OCI-LY3 (cell line): Measurements from ENCODE around the gene TMEM242.

Experiments
- H2AFZ ChIP-seq: fragments of 200-600, 300-600 bp; shearing (Covaris generic); 2 replicates; pipeline ENCODE4 v1.6.0; 2014; ENCODE audit warnings: antibody characterized with exemption, low read depth, low read length
- H3K27ac ChIP-seq: fragments of 200-600, 300-600 bp; sonication (generic); 2 replicates; pipeline ENCODE4 v1.5.1; 2014; ENCODE audit warnings: mild to moderate bottlenecking, low read length, moderate library complexity, mixed read lengths
- H3K27me3 ChIP-seq: fragments of 200-600, 300-600 bp; sonication (generic); 2 replicates; pipeline ENCODE4 v1.6.1; 2014; ENCODE audit warnings: low read depth, low read length, mixed read lengths
- H3K36me3 ChIP-seq: fragments of 200-600, 300-600 bp; sonication (generic); replicated peaks from 2 replicates; pipeline ENCODE3; 2014; ENCODE audit warnings: low read depth, low read length, mixed read lengths
- H3K4me1 ChIP-seq: fragments of 300-600, 200-600 bp; sonication (generic); 2 replicates; pipeline ENCODE4 v1.6.1; 2014; ENCODE audit warnings: low read length, mixed read lengths
- H3K4me2 ChIP-seq: fragments of 200-600, 300-600 bp; sonication (generic); 2 replicates; pipeline ENCODE4 v1.6.1; 2014; ENCODE audit warnings: low read length, mixed read lengths
- H3K4me3 ChIP-seq: fragments of 300-600, 200-600 bp; sonication (generic); 2 replicates; pipeline ENCODE4 v1.5.1; 2014; ENCODE audit warnings: antibody characterized with exemption, mild to moderate bottlenecking, low read length, moderate library complexity
- H3K79me2 ChIP-seq: fragments of 300-600, 200-600 bp; shearing (Covaris generic); 2 replicates; pipeline ENCODE4 v1.6.1; 2014; ENCODE audit warnings: mild to moderate bottlenecking, low read length, mixed read lengths
- H3K9ac ChIP-seq: fragments of 300-600, 200-600 bp; shearing (Covaris generic); 2 replicates; pipeline ENCODE4 v1.6.0; 2014; ENCODE audit warnings: mild to moderate bottlenecking, low read length, moderate library complexity
- H3K9me3 ChIP-seq: fragments of 200-600, 300-600 bp; shearing (Covaris generic); 2 replicates; pipeline ENCODE4 v1.6.1; 2014; ENCODE audit warnings: low read length, mixed read lengths; ENCODE audit not compliant: insufficient read depth
- H4K20me1 ChIP-seq: fragments of 200-600, 300-600 bp; sonication (generic); 2 replicates; pipeline ENCODE4 v1.6.1; 2016; ENCODE audit warnings: low read length, mixed read lengths; ENCODE audit not compliant: insufficient read depth
- CTCF ChIP-seq: fragments of 200-600, 300-600 bp; sonication (generic); IDR thresholded peaks from 2 replicates; pipeline ENCODE4 v1.5.1; 2014; ENCODE audit warnings: antibody characterized with exemption, low read length, low read depth
- EZH2phosphoT487 ChIP-seq: fragments of 200-600 bp; shearing (Covaris generic); IDR thresholded peaks from 2 replicates; pipeline ENCODE4 v1.6.1; 2018; ENCODE audit warnings: antibody characterized with exemption, mixed run types, low read depth

The TMEM242 gene

DNA sequence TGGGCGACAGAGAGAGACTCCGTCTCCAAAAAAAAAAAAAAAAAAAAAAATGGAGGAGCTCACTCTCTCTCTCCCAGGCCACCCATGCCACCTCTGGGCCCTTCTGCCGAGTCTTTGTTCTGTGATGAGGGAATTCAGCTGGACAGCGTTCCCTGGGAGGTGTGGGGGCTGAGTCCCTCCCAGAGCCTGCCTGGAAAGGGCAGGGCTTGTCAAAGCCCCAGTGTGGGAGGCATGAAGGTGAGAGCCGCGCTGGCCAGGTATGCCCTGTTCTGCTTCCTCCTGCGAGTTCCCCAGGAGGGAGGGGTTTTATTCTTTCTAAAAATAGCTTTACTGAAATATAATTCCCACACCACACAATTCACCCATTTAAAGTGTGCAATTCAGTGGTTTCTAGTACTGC is 69.6 kb downstream of the TMEM242 start:
- no peaks in the 10 kb centered on the region for H3K4me1 ChIP-seq
- no peak overlapping the region for H2AFZ ChIP-seq
- H3K79me2 ChIP-seq = no peaks in the 10 kb centered on the region
- no peak overlapping the region for H3K4me2 ChIP-seq
- no peak overlapping the region for H3K27ac ChIP-seq
- H3K27me3 ChIP-seq = peaks cover 21% of the 10 kb centered on the region; the same call in 1 of the 2 replicates
- no peaks in the 10 kb centered on the region for H3K36me3 ChIP-seq
- no peak for TF ChIP-seq CTCF
- no peak for TF ChIP-seq EZH2phosphoT487
- no peak overlapping the region for H3K9ac ChIP-seq
- H3K4me3 ChIP-seq = no peak overlapping the region
- no peaks in the 10 kb centered on the region for H4K20me1 ChIP-seq
- H3K9me3 ChIP-seq = no peaks in the 10 kb centered on the region

DNA sequence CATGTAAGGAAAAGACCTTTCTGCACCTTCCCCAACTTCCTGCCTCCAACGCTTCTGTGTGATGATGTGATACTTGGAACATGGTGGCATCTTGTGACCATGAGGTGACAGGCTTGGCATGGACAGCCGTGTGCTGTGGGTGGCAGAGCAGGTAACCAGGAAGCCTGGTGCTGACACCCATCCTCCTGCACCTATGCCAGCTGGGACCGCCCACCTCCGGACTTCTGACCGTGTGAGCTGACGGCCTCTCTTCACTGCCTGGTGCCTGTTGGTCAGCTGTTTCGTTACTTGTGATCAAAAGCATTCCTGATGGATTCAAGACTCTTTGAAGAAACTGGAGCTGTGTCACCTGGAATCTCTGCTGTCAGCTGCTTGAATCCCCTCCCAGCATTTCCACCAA is 70.3 kb downstream of the TMEM242 start:
- Histone ChIP-seq H2AFZ (no peak overlapping the region), H4K20me1 (no peaks in the 10 kb centered on the region), H3K79me2 (no peaks in the 10 kb centered on the region), H3K4me1 (no peaks in the 10 kb centered on the region), H3K9me3 (no peaks in the 10 kb centered on the region), H3K9ac (no peak overlapping the region), H3K4me3 (no peak overlapping the region), H3K36me3 (no peaks in the 10 kb centered on the region), H3K4me2 (no peak overlapping the region), H3K27ac (no peak overlapping the region), H3K27me3 (peaks cover 21% of the 10 kb centered on the region; the same call in 1 of the 2 replicates)
- TF ChIP-seq CTCF (no peak), EZH2phosphoT487 (no peak)

DNA sequence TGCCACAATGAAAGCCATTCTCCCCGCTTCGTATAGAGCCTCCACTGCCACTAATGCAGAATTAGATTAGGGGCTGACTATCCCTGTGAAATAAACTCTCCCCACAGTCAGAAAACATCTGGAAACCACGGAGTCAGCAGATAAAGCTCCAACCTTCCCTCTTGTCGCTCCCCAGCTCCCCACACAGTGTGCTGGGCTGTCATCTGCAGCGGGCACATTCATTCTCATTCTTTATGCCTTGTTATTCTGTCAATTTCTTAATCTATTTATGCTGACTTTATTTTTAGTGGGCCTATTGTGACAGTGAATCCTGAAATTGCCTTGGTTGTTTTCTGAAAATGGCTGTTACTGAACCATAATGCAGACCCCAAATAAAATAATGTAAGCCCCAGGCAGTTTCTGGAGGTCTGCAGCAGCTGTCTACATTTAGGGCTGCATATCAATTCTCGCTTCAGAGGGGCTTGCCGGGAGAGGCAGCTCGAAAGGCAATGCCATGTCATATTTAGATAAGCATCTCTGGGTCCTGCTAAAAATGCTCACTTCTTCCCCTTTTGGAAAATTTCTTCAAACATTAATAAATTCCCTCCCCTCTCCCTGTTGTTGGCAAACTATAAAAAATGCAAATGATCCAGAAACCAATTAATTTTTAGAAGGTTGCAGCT is 71.6 kb downstream of the TMEM242 start:
- no peak overlapping the region for H3K27ac ChIP-seq
- H3K4me1 ChIP-seq = no peaks in the 10 kb centered on the region
- no peak overlapping the region for H2AFZ ChIP-seq
- H3K27me3 ChIP-seq = peaks cover 20% of the 10 kb centered on the region; the same call in 1 of the 2 replicates
- H3K4me2 ChIP-seq = no peak overlapping the region
- no peaks in the 10 kb centered on the region for H3K9me3 ChIP-seq
- H3K36me3 ChIP-seq = no peaks in the 10 kb centered on the region
- TF ChIP-seq EZH2phosphoT487 (no peak), CTCF (no peak)
- no peaks in the 10 kb centered on the region for H4K20me1 ChIP-seq
- H3K9ac ChIP-seq = no peak overlapping the region
- no peak overlapping the region for H3K4me3 ChIP-seq
- no peaks in the 10 kb centered on the region for H3K79me2 ChIP-seq

DNA sequence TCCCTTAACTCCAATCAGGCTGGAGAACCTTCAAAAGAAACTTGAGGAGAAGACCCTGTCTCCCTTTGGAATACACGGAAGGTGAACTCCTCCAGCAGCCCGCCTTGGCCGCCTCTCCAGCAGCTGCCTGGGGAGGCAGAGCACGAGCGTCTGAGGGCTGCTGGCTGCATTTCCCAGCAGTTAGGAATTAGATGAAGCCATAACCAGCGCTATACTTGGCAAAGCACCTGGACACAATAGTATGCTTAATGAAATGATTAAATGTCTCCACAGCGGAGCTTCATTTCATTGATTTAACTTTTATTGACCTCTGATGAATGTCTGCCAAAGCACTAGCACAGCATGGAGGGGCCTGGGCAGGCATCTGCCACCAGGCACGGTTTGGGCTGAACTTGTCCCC is 73.5 kb downstream of the TMEM242 start:
- Histone ChIP-seq H3K27me3 (peaks cover 7% of the 10 kb centered on the region; the same call in 1 of the 2 replicates), H2AFZ (no peak overlapping the region), H3K4me1 (no peaks in the 10 kb centered on the region), H3K4me2 (no peak overlapping the region), H3K36me3 (no peaks in the 10 kb centered on the region), H4K20me1 (no peaks in the 10 kb centered on the region), H3K9ac (no peak overlapping the region), H3K4me3 (no peak overlapping the region), H3K27ac (no peak overlapping the region), H3K79me2 (no peaks in the 10 kb centered on the region), H3K9me3 (no peaks in the 10 kb centered on the region)
- TF ChIP-seq CTCF (no peak), EZH2phosphoT487 (no peak)
